Mucosa of rectum (tissue), 2 donors: Measurements from ENCODE around the gene NOTO.
"Not testable (repeated sequence)": the region's sequence is repeated elsewhere in the genome, so short reads cannot be mapped to it uniquely, and the experiment has no call there.

ENCODE experiments used
- H3K27ac ChIP-seq, 2 donors: one replicate each; pipeline ENCODE4 v1.7.0; 2013; ENCODE audit warnings: inconsistent platforms in 2 of 2, low read depth in 2 of 2, low read length in 2 of 2
- H3K27me3 ChIP-seq, 2 donors: one replicate each; pipeline ENCODE4 v1.7.0; 2013; ENCODE audit warnings: low read length in 2 of 2; ENCODE audit not compliant: control insufficient read depth in 2 of 2, insufficient read depth in 2 of 2
- H3K36me3 ChIP-seq, 2 donors: one replicate each; pipeline ENCODE4 v1.7.0; 2013; ENCODE audit warnings: low read length in 2 of 2; ENCODE audit not compliant: control insufficient read depth in 2 of 2, insufficient read depth in 2 of 2
- H3K4me1 ChIP-seq, 2 donors: one replicate each; pipeline ENCODE4 v1.7.0; 2013; ENCODE audit warnings: low read length in 2 of 2, mild to moderate bottlenecking in 1 of 2; ENCODE audit not compliant: control insufficient read depth in 2 of 2, insufficient read depth in 2 of 2
- H3K4me3 ChIP-seq, 2 donors: one replicate each; pipeline ENCODE4 v1.7.0; 2013; ENCODE audit warnings: low read length in 2 of 2
- H3K9ac ChIP-seq, 2 donors: one replicate each; pipeline ENCODE4 v1.7.0; 2013; ENCODE audit warnings: low read length in 2 of 2, low read depth in 1 of 2, mild to moderate bottlenecking in 1 of 2
- H3K9me3 ChIP-seq, 2 donors: one replicate each; pipeline ENCODE4 v1.7.0; 2013; ENCODE audit warnings: low read length in 2 of 2; ENCODE audit not compliant: control insufficient read depth in 2 of 2
- donor health status: healthy.
- donor health status: Normal muscosa, but diverticular disease.

NOTO gene

GRCh38 chr2:73202156-73203054, at the start of gene NOTO:
Gene NOTO (plus strand): TSS chr2:73202574. CDS start chr2:73202667, 93 bp downstream.
- no peak within 1 kb of the TSS for H3K9ac ChIP-seq
- H3K9me3 ChIP-seq: no peaks in the 10 kb centered on the region
- H3K36me3 ChIP-seq: no peaks in the 10 kb centered on the region
- H3K4me3 ChIP-seq: peak within 1 kb of the TSS in 1 of 2 donors; percentile 43
- H3K4me1 ChIP-seq: peaks cover 0 to 4% of the 10 kb centered on the region in 2 donors
- H3K27me3 ChIP-seq: peaks cover 21 to 29% of the 10 kb centered on the region in 2 donors
- H3K27ac ChIP-seq: no peak within 1 kb of the TSS

GRCh38 chr2:73156539-73157124, 45.7 kb upstream of the NOTO start:
- Histone ChIP-seq H3K9ac (no peak overlapping the region), H3K27ac (no peak overlapping the region), H3K4me1 (no peaks in the 10 kb centered on the region), H3K27me3 (peaks cover 3 to 11% of the 10 kb centered on the region in 2 donors), H3K9me3 (no peaks in the 10 kb centered on the region), H3K4me3 (no peak overlapping the region), H3K36me3 (no peaks in the 10 kb centered on the region)

GRCh38 chr2:73162856-73163391, 39.5 kb upstream of the NOTO start:
- Histone ChIP-seq H3K36me3 (no peaks in the 10 kb centered on the region), H3K27me3 (peaks cover 0 to 4% of the 10 kb centered on the region in 2 donors), H3K4me3 (no peak overlapping the region), H3K27ac (no peak overlapping the region), H3K9me3 (no peaks in the 10 kb centered on the region), H3K4me1 (no peaks in the 10 kb centered on the region), H3K9ac (no peak overlapping the region)

GRCh38 chr2:73163483-73164367, 38.6 kb upstream of the NOTO start:
- Histone ChIP-seq H3K36me3 (no peaks in the 10 kb centered on the region), H3K27me3 (no peaks in the 10 kb centered on the region), H3K9me3 (no peaks in the 10 kb centered on the region), H3K9ac (no peak overlapping the region), H3K27ac (no peak overlapping the region), H3K4me3 (no peak overlapping the region), H3K4me1 (no peaks in the 10 kb centered on the region)

- not testable (repeated sequence) for H3K9me3 ChIP-seq, H3K27me3 ChIP-seq, H3K4me1 ChIP-seq, H3K9ac ChIP-seq, H3K4me3 ChIP-seq, H3K27ac ChIP-seq, H3K36me3 ChIP-seq
These were observed 36.4 kb upstream of the NOTO start for GRCh38 chr2:73165978-73166377.

- not testable (repeated sequence) for H3K9ac ChIP-seq, H3K9me3 ChIP-seq, H3K27me3 ChIP-seq, H3K4me1 ChIP-seq, H3K27ac ChIP-seq, H3K4me3 ChIP-seq, H3K36me3 ChIP-seq
These were observed 35.6 kb upstream of the NOTO start for GRCh38 chr2:73166813-73167212.

GRCh38 chr2:73168348-73168747, 34.0 kb upstream of the NOTO start:
- not testable (repeated sequence) for H3K4me1 ChIP-seq, H3K9ac ChIP-seq, H3K27me3 ChIP-seq, H3K4me3 ChIP-seq, H3K36me3 ChIP-seq, H3K27ac ChIP-seq, H3K9me3 ChIP-seq

- not testable (repeated sequence) for H3K9me3 ChIP-seq, H3K4me1 ChIP-seq, H3K4me3 ChIP-seq, H3K9ac ChIP-seq, H3K27ac ChIP-seq, H3K36me3 ChIP-seq
- H3K27me3 ChIP-seq: peaks cover 7 to 14% of the 10 kb centered on the region in 2 donors
These were observed 32.0 kb upstream of the NOTO start for GRCh38 chr2:73170341-73170740.

GRCh38 chr2:73172963-73173362, 29.4 kb upstream of the NOTO start:
- peaks cover 14 to 25% of the 10 kb centered on the region in 2 donors for H3K4me1 ChIP-seq
- no peak overlapping the region for H3K27ac ChIP-seq
- H3K9ac ChIP-seq: no peak overlapping the region
- H3K4me3 ChIP-seq: no peak overlapping the region
- peaks cover 16% of the 10 kb centered on the region in 2 donors for H3K27me3 ChIP-seq
- H3K36me3 ChIP-seq: no peaks in the 10 kb centered on the region
- no peaks in the 10 kb centered on the region for H3K9me3 ChIP-seq
